ENCODE measurements around the gene CAPN3.

The CAPN3 gene

DNA sequence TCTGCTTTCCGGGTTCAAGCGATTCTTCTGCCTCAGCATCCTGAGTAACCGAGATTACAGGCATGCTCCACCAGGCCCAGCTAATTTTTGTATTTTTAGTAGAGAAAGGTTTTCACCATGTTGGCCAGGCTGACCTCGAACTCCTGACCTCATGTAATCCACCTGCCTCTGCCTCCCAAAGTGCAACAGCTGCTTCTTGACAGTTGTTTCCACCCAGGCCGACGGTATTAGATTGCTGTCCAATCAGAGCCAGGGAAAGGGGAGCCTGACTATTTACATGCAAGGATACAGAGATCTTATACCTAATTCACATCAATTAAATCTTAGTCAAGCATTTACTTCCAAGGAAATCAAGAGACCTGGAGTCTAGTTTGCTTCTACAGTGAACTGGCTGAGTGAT is 4.0 kb upstream of the CAPN3 start:
- H3K27ac ChIP-seq (ENCODE audit: low read depth, low read length): no peak overlapping the region
- H3K36me3 ChIP-seq (ENCODE audit: control insufficient read depth, insufficient read depth, low read length): no peaks in the 10 kb centered on the region
- H3K27me3 ChIP-seq (ENCODE audit: control insufficient read depth, insufficient read depth, low read length): no peaks in the 10 kb centered on the region
- no peaks in the 10 kb centered on the region for H3K9me3 ChIP-seq (ENCODE audit: control insufficient read depth, insufficient read depth, low read length)
- H3K4me1 ChIP-seq (ENCODE audit: control insufficient read depth, insufficient read depth, low read length): no peaks in the 10 kb centered on the region
- no peak overlapping the region for H3K9ac ChIP-seq (ENCODE audit: low read depth, low read length)
- no peak overlapping the region for H3K4me3 ChIP-seq (ENCODE audit: low read depth, low read length)

GRCh38 chr15:42356851-42357250 is 2.5 kb upstream of the CAPN3 start:
- H3K4me3 ChIP-seq (ENCODE audit: low read depth, low read length): no peak overlapping the region
- no peaks in the 10 kb centered on the region for H3K36me3 ChIP-seq (ENCODE audit: control insufficient read depth, insufficient read depth, low read length)
- no peak overlapping the region for H3K9ac ChIP-seq (ENCODE audit: low read depth, low read length)
- no peak overlapping the region for H3K27ac ChIP-seq (ENCODE audit: low read depth, low read length)
- H3K27me3 ChIP-seq (ENCODE audit: control insufficient read depth, insufficient read depth, low read length): no peaks in the 10 kb centered on the region
- H3K4me1 ChIP-seq (ENCODE audit: control insufficient read depth, insufficient read depth, low read length): no peaks in the 10 kb centered on the region
- H3K9me3 ChIP-seq (ENCODE audit: control insufficient read depth, insufficient read depth, low read length): no peaks in the 10 kb centered on the region

GRCh38 chr15:42358141-42358540 is 1.2 kb upstream of the CAPN3 start:
- no peaks in the 10 kb centered on the region for H3K36me3 ChIP-seq (ENCODE audit: control insufficient read depth, insufficient read depth, low read length)
- H3K4me1 ChIP-seq (ENCODE audit: control insufficient read depth, insufficient read depth, low read length): peaks cover 7% of the 10 kb centered on the region
- no peak overlapping the region for H3K27ac ChIP-seq (ENCODE audit: low read depth, low read length)
- H3K27me3 ChIP-seq (ENCODE audit: control insufficient read depth, insufficient read depth, low read length): no peaks in the 10 kb centered on the region
- no peak overlapping the region for H3K9ac ChIP-seq (ENCODE audit: low read depth, low read length)
- no peak overlapping the region for H3K4me3 ChIP-seq (ENCODE audit: low read depth, low read length)
- no peaks in the 10 kb centered on the region for H3K9me3 ChIP-seq (ENCODE audit: control insufficient read depth, insufficient read depth, low read length)

DNA sequence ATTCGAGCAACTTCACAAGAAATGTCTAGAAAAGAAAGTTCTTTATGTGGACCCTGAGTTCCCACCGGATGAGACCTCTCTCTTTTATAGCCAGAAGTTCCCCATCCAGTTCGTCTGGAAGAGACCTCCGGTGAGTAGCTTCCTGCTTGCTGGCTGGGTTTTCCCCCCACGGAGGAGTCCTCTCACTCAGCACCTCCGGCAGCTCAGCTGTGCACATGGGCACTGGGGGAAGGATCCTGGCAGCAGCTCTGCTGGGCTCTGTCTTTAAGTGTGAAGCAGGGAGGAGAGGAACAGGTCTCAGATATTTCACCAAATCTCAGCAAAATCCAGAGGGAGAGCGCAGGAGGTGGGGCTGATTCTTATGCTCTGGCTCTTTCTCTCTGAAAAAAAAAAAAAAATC is 684 bp downstream of the CAPN3 start:
- no peaks in the 10 kb centered on the region for H3K36me3 ChIP-seq (ENCODE audit: control insufficient read depth, insufficient read depth, low read length)
- H3K4me3 ChIP-seq (ENCODE audit: low read depth, low read length): no peak overlapping the region
- H3K27me3 ChIP-seq (ENCODE audit: control insufficient read depth, insufficient read depth, low read length): 0 out of 2 replicates have a peak, but pooled peaks cover 1% of the 10 kb centered on the region
- no peak overlapping the region for H3K27ac ChIP-seq (ENCODE audit: low read depth, low read length)
- H3K9me3 ChIP-seq (ENCODE audit: control insufficient read depth, insufficient read depth, low read length): no peaks in the 10 kb centered on the region
- H3K4me1 ChIP-seq (ENCODE audit: control insufficient read depth, insufficient read depth, low read length): peaks cover 20% of the 10 kb centered on the region
- no peak overlapping the region for H3K9ac ChIP-seq (ENCODE audit: low read depth, low read length)

GRCh38 chr15:42360535-42361112 is 1.3 kb downstream of the CAPN3 start:
- Histone ChIP-seq H3K4me1 (ENCODE audit: control insufficient read depth, insufficient read depth, low read length) (peaks cover 20% of the 10 kb centered on the region), H3K9me3 (ENCODE audit: control insufficient read depth, insufficient read depth, low read length) (no peaks in the 10 kb centered on the region), H3K4me3 (ENCODE audit: low read depth, low read length) (no peak overlapping the region), H3K27ac (ENCODE audit: low read depth, low read length) (no peak overlapping the region), H3K36me3 (ENCODE audit: control insufficient read depth, insufficient read depth, low read length) (no peaks in the 10 kb centered on the region), H3K27me3 (ENCODE audit: control insufficient read depth, insufficient read depth, low read length) (peaks cover 5% of the 10 kb centered on the region; the same call in 1 of the 2 replicates), H3K9ac (ENCODE audit: low read depth, low read length) (no peak overlapping the region)

DNA sequence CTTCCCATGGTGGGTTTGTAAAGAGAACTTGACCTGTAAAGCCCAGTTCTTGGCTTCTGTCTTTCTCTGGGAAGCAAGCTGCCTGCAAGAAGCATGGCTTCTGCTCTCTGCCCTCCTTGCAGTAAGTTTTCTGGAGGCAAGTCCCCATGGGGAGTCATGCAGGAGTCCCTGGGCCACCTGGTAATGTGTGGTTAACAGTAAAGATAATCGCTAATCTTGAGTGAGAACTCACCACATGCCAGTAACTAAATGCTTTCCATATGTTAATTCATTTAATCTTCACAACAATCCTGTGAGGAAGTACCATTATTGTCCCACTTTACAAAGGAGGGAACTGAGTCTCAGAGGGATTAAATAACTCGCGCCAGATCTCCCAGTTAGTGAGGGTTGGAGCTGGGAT is 4.2 kb downstream of the CAPN3 start:
- Histone ChIP-seq H3K9me3 (ENCODE audit: control insufficient read depth, insufficient read depth, low read length) (peaks cover 4% of the 10 kb centered on the region; the same call in 1 of the 2 replicates), H3K36me3 (ENCODE audit: control insufficient read depth, insufficient read depth, low read length) (no peaks in the 10 kb centered on the region), H3K4me3 (ENCODE audit: low read depth, low read length) (no peak overlapping the region), H3K9ac (ENCODE audit: low read depth, low read length) (no peak overlapping the region), H3K27ac (ENCODE audit: low read depth, low read length) (peak overlapping the region; percentile 72), H3K4me1 (ENCODE audit: control insufficient read depth, insufficient read depth, low read length) (peaks cover 20% of the 10 kb centered on the region), H3K27me3 (ENCODE audit: control insufficient read depth, insufficient read depth, low read length) (peaks cover 5% of the 10 kb centered on the region; the same call in 1 of the 2 replicates)

DNA sequence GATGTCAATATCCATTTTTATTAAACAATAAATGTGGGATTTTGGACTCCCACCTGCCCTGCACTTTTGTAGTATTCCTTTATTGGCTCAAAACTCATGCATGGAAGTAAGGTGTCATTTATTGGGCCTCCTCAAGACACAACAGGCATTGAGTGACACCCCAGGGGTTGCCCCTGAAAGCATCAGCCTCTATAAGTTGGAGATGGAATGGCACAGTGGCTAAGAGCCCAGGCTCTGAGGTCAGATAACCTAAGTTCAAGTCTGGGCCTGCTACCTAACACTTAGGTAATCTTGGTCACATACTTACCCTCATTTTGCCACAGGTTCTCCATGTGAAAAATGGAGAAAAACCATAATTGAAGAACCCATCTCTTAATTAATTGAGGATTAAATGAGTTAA is 4.6 kb downstream of the CAPN3 start:
- no peak overlapping the region for H3K4me3 ChIP-seq (ENCODE audit: low read depth, low read length)
- H3K9me3 ChIP-seq (ENCODE audit: control insufficient read depth, insufficient read depth, low read length): peaks cover 7% of the 10 kb centered on the region
- H3K4me1 ChIP-seq (ENCODE audit: control insufficient read depth, insufficient read depth, low read length): peaks cover 20% of the 10 kb centered on the region
- peaks cover 5% of the 10 kb centered on the region; the same call in 1 of the 2 replicates for H3K27me3 ChIP-seq (ENCODE audit: control insufficient read depth, insufficient read depth, low read length)
- no peak overlapping the region for H3K9ac ChIP-seq (ENCODE audit: low read depth, low read length)
- peak overlapping the region; percentile 72 for H3K27ac ChIP-seq (ENCODE audit: low read depth, low read length)
- no peaks in the 10 kb centered on the region for H3K36me3 ChIP-seq (ENCODE audit: control insufficient read depth, insufficient read depth, low read length)

GRCh38 chr15:42364529-42364928 is 5.2 kb downstream of the CAPN3 start:
- Histone ChIP-seq H3K4me1 (ENCODE audit: control insufficient read depth, insufficient read depth, low read length) (peaks cover 20% of the 10 kb centered on the region), H3K36me3 (ENCODE audit: control insufficient read depth, insufficient read depth, low read length) (no peaks in the 10 kb centered on the region), H3K9me3 (ENCODE audit: control insufficient read depth, insufficient read depth, low read length) (peaks cover 7% of the 10 kb centered on the region), H3K9ac (ENCODE audit: low read depth, low read length) (no peak overlapping the region), H3K4me3 (ENCODE audit: low read depth, low read length) (no peak overlapping the region), H3K27me3 (ENCODE audit: control insufficient read depth, insufficient read depth, low read length) (peaks cover 5% of the 10 kb centered on the region; the same call in 1 of the 2 replicates), H3K27ac (ENCODE audit: low read depth, low read length) (no peak overlapping the region)

DNA sequence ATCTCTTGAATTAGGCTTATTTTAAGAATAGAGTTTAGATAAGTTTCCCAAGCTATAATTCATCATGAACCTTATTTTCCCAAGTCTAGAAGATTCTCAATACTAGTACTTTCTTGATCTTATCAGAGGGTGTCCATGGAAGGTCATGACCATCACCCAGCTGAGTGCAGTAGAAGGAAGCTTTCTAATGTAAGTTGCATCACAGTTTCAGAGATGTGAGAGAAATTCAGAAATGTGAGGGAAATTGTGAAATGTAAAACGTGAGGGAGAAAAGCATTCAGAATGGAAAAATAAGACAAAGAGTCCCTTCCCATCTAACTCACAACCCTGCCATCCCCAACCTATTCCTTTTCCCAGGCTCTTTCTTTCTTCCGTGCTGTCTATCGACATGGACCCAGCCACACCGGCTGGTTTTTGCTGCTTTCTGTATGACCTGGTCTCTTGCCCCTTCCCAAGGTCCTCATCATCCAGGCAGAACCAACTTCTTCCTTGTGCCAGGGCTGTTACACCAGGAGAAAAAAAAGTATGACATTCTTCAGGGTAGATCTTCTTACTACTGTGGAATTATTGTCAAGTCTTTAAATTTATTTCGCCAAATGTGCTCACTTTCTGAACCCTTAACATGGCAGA is 6.7 kb downstream of the CAPN3 start:
- H3K9me3 ChIP-seq (ENCODE audit: control insufficient read depth, insufficient read depth, low read length): peaks cover 7% of the 10 kb centered on the region
- peaks cover 20% of the 10 kb centered on the region for H3K4me1 ChIP-seq (ENCODE audit: control insufficient read depth, insufficient read depth, low read length)
- no peak overlapping the region for H3K4me3 ChIP-seq (ENCODE audit: low read depth, low read length)
- peaks cover 5% of the 10 kb centered on the region; the same call in 1 of the 2 replicates for H3K27me3 ChIP-seq (ENCODE audit: control insufficient read depth, insufficient read depth, low read length)
- no peaks in the 10 kb centered on the region for H3K36me3 ChIP-seq (ENCODE audit: control insufficient read depth, insufficient read depth, low read length)
- no peak overlapping the region for H3K9ac ChIP-seq (ENCODE audit: low read depth, low read length)
- no peak overlapping the region for H3K27ac ChIP-seq (ENCODE audit: low read depth, low read length)

DNA sequence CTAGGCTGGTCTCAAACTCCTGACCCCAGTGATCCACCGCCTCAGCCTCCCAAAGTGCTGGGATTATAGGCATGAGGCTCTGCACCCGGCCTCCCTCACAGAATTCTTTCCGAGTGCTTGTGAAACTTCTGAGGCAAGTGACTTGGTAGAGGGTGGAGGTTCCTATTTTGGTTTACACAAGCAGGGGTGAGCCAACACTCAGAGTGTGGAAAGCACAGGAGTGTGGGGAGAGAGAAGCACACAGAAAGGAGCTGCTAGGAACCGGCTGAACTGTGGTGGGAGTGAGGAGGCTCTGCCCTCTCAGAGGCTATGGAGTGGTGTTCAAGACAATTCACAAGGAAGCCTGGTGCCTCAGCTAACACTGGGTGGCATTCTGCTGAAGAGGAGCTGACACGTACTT is 7.7 kb downstream of the CAPN3 start:
- peaks cover 20% of the 10 kb centered on the region for H3K4me1 ChIP-seq (ENCODE audit: control insufficient read depth, insufficient read depth, low read length)
- H3K27me3 ChIP-seq (ENCODE audit: control insufficient read depth, insufficient read depth, low read length): peaks cover 5% of the 10 kb centered on the region; the same call in 1 of the 2 replicates
- H3K9ac ChIP-seq (ENCODE audit: low read depth, low read length): no peak overlapping the region
- no peak overlapping the region for H3K27ac ChIP-seq (ENCODE audit: low read depth, low read length)
- peaks cover 11% of the 10 kb centered on the region for H3K9me3 ChIP-seq (ENCODE audit: control insufficient read depth, insufficient read depth, low read length)
- H3K4me3 ChIP-seq (ENCODE audit: low read depth, low read length): no peak overlapping the region
- H3K36me3 ChIP-seq (ENCODE audit: control insufficient read depth, insufficient read depth, low read length): no peaks in the 10 kb centered on the region

DNA sequence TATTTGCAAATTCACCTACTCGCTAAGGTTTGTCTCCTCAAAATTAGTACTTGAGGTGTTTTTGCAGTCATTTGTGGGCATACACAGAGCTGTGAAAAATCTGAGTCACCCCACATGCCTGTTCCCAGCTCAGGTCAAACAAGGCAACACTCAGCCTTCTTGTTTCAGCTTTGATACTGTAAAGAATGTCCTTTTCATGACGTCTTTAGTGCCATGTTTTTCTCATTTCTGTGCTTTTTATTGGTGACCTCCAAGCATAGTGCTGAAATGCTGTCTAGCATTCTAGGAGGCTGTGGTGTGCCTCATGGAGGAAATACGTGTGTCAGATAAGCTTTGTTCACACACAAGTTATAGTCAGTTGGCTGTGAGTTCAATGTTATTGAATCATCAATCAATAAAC is 8.8 kb downstream of the CAPN3 start:
- Histone ChIP-seq H3K9me3 (ENCODE audit: control insufficient read depth, insufficient read depth, low read length) (peaks cover 11% of the 10 kb centered on the region), H3K4me1 (ENCODE audit: control insufficient read depth, insufficient read depth, low read length) (peaks cover 14% of the 10 kb centered on the region), H3K27ac (ENCODE audit: low read depth, low read length) (no peak overlapping the region), H3K9ac (ENCODE audit: low read depth, low read length) (no peak overlapping the region), H3K4me3 (ENCODE audit: low read depth, low read length) (no peak overlapping the region), H3K27me3 (ENCODE audit: control insufficient read depth, insufficient read depth, low read length) (peaks cover 5% of the 10 kb centered on the region; the same call in 1 of the 2 replicates), H3K36me3 (ENCODE audit: control insufficient read depth, insufficient read depth, low read length) (no peaks in the 10 kb centered on the region)
